PFSK-1 (cell line): Measurements from ENCODE around the gene CCDC43.

Experiments used
- FOXP2 ChIP-seq: optimal IDR thresholded peaks from 2 replicates; pipeline ENCODE3; 2011; ENCODE audit warnings: borderline replicate concordance, control low read depth, inconsistent platforms; ENCODE audit not compliant: insufficient read depth; ENCODE audit errors: extremely low read length, extremely low read depth
- POLR2AphosphoS5 ChIP-seq: IDR thresholded peaks from 2 replicates; pipeline ENCODE4 v1.6.1; 2012; ENCODE audit warnings: low read depth, mild to moderate bottlenecking, control low read depth, low read length, moderate library complexity
- REST ChIP-seq, 2 experiments: IDR thresholded peaks; 2 replicates each; pipeline versions ENCODE4 v1.6.1 to v1.8.0; 2011 to 2012; ENCODE audit warnings: low read depth in 2 of 2, low read length in 2 of 2, control low read depth in 1 of 2, inconsistent platforms in 1 of 2, mild to moderate bottlenecking in 1 of 2, moderate library complexity in 1 of 2; ENCODE audit not compliant: insufficient read depth in 1 of 2

GRCh38 chr17:44653954-44654353 is 35.6 kb downstream of the CCDC43 start:
- no peak for TF ChIP-seq REST (IDR thresholded peaks at IDR 0.05; ENCODE audit: insufficient read depth in 1 of 2, low read depth in 2 of 2, low read length in 2 of 2)
- no peak for TF ChIP-seq POLR2AphosphoS5
- no peak for TF ChIP-seq FOXP2
